HTR-8/SVneo (cell line): ENCODE results near the gene HAUS2.
"Not testable (repeated sequence)": the region's sequence is repeated elsewhere in the genome, so short reads cannot be mapped to it uniquely, and the experiment has no call there.

Experiments
- DNase-seq: peaks from one replicate; pipeline ENCODE4 v3.0.0; 2011; ENCODE audit warnings: low spot score, mixed read lengths; ENCODE audit not compliant: insufficient read length
- FAIRE-seq: peaks from 2 replicates; lab custom pipeline; 2011; peaks lifted over from hg19 to GRCh38; lab: Jason Lieb, UNC

The HAUS2 gene

GRCh38 chr15:42548249-42549031, at the start of gene HAUS2, which contains the start of gene LRRC57:
TSS of gene HAUS2 (plus strand) at chr15:42548838. CDS start at chr15:42548873, 35 bp downstream.
TSS of gene LRRC57 (minus strand) at chr15:42548793. CDS start at chr15:42548434, 359 bp downstream.
- peak; percentile 89 for DNase-seq
- FAIRE-seq: peak; percentile 69

DNA sequence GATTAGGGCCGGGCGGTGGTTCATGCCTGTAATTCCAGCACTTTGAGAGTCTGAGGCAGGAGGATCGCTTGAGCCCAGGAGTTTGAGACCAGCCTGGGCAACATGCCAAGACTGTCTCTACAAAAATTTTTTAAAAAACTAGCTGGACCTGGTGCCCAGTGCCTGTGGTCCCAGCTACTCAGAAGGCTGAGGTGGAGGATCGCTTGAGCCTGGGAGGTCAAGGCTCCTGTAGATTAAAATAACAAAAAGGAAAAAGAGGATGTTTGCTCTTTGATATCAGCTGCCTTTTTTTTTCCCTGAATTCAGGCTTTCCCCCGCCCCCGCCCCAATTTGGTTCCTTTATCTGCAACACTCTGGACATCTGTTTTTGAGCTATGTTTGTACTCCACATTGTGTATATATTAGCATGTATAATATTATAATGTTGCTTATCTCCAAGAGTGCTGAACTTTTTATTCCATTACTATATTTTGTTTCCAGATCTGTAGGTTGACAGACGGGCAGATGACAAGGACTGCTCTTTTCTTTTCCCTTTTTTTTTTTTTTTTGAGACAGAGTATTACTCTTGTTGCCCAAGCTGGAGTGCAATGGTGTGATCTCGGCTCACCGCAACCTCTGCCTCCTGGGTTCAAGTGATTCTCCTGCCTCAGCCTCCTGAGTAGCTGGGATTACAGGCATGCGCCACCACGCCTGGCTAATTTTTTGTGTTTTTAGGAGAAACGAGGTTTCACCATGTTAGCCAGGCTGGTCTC, 48.6 kb upstream of the HAUS2 start:
- DNase-seq: no peak
- no peak for FAIRE-seq

GRCh38 chr15:42502477-42502876, 46.2 kb upstream of the HAUS2 start:
- DNase-seq: no peak
- FAIRE-seq: no peak

- FAIRE-seq: no peak
Measured at GRCh38 chr15:42503825-42504224, 44.8 kb upstream of the HAUS2 start.

GRCh38 chr15:42504631-42505030, 44.0 kb upstream of the HAUS2 start:
- no peak for FAIRE-seq

More at GRCh38 chr15:42503825-42504224, 44.8 kb upstream of the HAUS2 start:
- no peak for DNase-seq

GRCh38 chr15:42507514-42507913, 41.1 kb upstream of the HAUS2 start:
- FAIRE-seq (no peak), DNase-seq (no peak)

More at GRCh38 chr15:42504631-42505030, 44.0 kb upstream of the HAUS2 start:
- no peak for DNase-seq

GRCh38 chr15:42508263-42508690, 40.4 kb upstream of the HAUS2 start:
- no peak for FAIRE-seq

GRCh38 chr15:42510258-42511006, 38.2 kb upstream of the HAUS2 start:
- no peak for FAIRE-seq
- no peak for DNase-seq

More at GRCh38 chr15:42508263-42508690, 40.4 kb upstream of the HAUS2 start:
- no peak for DNase-seq

DNA sequence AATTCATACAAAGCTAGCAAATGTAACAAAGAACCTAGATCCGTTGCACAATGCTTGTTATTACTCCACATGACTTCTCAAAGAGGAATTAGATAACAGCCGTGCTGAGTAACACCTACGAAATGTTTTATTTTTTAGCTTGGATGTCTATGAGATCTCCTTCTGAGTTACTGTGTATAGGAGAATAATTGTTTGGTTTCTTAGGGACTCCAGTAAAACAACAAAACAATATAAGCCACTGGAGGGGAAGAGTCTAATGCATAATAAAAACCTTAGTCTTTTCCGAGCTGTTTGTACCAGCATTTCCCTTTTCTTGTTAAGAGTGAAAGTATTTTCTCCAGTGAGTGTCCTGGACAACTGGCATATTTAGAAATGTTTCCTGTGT, 37.6 kb upstream of the HAUS2 start:
- FAIRE-seq: no peak

GRCh38 chr15:42523331-42523730, 25.3 kb upstream of the HAUS2 start:
- no peak for FAIRE-seq
- DNase-seq: no peak

More for the DNA sequence above, 37.6 kb upstream of the HAUS2 start:
- DNase-seq: no peak

- DNase-seq (no peak), FAIRE-seq (no peak)
Measured at GRCh38 chr15:42528970-42529369, 19.7 kb upstream of the HAUS2 start.

- FAIRE-seq: no peak
Measured at GRCh38 chr15:42533246-42533645, 15.4 kb upstream of the HAUS2 start.

DNA sequence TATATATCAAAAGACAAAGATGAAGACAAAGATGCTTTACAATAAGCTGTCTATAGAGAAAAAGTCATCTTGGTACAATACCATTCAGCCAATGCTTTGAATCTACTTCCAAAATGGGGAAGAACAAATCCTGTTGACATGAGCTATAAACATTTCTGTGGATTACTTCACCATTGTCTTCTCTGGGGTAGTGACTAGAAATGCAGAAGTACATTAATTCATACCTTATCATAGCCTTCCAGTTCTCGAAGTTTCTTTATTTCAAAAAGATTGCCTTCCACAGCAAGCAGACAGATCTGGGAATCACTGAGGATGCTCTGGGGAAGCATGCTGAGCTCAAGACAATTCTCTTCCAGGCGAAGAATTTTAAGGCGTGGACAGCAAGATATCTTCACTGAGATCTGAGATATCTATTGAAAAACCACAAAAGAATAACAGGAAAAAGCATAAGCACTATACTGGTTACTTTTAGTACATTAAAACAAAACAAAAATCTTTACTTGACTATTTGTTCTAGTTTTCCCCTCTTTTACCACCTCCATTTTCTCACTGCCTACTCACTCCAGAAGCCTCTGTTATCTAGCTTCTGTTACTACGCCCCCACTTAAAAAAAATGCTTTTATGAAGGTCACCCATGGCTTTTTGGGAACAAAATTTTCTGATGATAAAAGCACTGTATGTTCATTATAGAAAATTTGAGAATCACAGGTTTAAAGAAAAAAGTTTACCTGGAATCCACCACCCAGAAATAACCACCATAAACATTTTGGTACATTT, 3.6 kb upstream of the HAUS2 start:
- DNase-seq (no peak), FAIRE-seq (no peak)

More at GRCh38 chr15:42533246-42533645, 15.4 kb upstream of the HAUS2 start:
- no peak for DNase-seq

DNA sequence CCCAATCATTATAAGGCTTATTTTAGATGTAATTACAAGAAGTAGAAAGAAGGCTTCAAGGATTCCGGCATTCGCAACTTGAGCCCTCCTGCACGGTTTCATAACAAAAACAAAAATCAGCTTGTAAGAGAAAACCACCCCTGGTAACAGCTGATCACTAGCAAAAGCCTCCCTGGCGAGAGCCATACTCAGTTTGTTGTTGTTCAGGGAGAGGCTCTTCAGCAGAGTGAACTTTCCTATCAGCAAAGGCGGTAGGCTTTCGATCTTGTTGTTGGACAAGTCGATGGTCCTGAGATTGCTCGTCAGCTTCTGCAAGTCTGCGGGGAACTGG, 755 bp upstream of the HAUS2 start:
- peak; percentile 10 for DNase-seq
- FAIRE-seq: no peak

DNA sequence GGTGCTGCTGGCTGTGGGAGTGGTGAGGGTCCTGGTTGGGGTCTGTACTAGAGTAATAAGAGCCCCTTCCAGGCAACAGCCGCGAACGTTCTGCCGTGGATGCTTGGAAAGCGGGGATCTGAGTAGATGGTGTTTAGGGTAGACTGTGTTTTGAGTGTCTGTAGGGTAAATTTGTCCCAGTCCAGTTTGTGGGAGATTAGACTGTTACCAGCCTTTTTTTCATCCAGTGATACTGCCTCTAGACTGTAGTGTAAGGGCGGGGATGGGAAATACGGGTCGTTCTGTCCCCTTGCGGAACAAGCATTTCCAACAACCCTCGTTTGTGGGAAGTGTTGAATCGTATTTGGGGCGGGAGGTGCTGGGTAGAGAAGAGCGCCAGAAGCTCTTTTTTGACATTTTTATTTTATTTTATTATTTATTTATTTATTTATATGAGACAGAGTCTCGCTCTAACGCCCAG, 424 bp downstream of the HAUS2 start:
- FAIRE-seq: no peak
- DNase-seq: peak; percentile 18

GRCh38 chr15:42549741-42550392, 1.2 kb downstream of the HAUS2 start:
- FAIRE-seq: no peak
- no peak for DNase-seq

DNA sequence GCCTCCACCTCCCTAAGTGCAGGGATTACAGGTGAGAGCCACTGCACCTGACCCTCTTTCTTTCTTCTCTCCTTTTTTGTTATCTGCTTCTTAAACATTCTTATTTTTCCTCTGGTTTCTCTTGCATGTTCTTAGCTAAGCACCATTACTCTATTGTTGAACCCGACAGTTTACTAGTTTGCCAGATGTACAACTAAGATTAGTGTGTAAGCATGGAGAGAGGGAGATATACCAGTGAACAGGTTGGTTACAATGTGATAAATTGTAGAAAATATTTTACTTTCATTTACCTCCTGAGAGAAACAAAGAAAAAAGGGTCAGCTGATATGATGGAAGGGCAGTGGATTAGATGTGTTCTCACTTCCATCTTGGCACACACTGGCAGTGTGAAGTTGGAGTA, 4.9 kb downstream of the HAUS2 start:
- FAIRE-seq (no peak), DNase-seq (no peak)

- DNase-seq, FAIRE-seq: not testable (repeated sequence)
Measured at GRCh38 chr15:42556550-42557207, 8.0 kb downstream of the HAUS2 start.

- DNase-seq: no peak
- FAIRE-seq: no peak
Measured at GRCh38 chr15:42558739-42559138, 10.1 kb downstream of the HAUS2 start.
